ENCODE measurements around the gene MARK3.
"Not testable (repeated sequence)": the region's sequence is repeated elsewhere in the genome, so short reads cannot be mapped to it uniquely, and the experiment has no call there.

MARK3 gene

DNA sequence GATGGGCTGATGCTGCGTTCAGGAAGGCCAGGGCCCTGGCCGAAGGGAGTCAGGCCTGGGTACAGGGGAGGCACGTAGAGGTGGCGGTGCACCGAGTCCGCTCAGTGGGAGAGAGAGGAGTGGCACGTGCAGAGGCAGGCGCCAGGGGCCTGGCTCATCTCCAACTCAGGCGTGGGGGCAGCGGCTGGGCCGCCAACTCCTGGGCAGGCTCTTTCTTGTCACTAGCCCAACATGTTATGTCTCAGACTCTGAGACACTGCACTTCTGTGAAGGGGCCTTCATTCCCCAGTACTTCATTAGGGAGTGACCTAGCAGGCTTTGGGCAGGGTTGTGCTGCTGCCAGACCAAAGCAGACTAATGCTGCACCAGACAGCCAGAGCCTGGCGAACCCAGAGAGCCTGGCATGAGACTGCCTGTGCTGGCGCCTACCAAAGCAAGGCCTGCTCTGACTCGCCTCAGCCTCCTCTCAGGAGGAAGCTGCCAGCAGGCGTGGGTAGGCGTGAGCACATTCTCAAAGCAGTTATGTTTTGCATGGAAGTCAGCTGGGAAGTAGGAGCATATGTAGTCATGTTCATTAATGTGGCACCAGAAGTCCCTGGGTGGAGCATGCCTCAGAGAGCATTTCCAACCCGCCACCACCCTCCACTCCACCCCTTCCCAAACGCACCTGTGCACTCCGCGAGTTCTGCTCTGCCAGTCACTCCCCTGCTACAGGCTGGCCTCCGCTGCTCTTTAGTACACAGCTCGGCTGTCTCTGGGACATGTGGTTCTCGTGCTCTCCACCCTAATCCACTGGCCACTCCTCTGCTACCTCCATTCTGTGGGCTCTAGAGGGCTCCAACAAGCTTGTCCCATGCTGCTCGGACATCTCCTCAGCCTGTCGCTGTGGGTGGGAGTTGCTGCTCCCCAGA is 127.7 kb downstream of the MARK3 start:
- no peak for DNase-seq (ENCODE audit: low read depth in 2 of 2)

DNA sequence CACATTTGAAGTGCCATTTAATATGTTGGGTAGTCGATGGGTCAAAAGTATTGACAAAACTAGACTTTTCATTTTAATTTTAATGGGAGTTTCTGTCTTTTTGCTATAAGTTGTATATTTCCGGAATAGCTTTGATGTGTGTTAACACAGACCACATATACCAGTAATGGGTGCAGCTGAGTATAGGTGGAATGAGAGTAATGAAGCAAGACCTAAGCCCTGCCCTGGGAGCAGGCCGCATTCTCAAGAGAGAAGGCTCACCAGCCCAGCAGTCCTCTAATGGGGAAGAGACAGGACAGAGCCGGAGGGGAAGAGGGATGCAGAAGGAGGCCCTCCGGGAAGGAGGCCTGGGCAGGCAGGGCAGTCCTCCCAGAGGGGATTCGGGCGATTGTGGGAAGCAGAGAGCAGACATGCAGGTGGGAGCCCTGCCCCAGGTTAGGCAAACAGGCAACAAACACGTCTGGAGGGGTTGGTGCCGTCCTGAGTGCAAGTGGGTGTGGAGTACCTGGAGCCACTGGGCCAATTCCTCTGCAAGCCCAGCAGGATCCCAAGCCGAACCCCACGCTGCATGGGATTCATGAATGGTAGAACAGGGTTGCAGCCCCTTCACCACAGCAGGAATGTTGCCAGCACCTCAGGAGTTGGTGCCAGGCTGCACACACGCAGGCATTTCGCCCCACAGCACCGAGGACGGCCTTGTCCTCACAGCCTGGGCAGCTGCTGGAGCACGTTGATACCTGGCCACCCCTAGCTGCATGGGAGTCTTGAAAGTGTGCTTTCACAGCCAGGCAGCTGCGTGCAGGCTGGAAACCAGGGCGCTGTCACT is 129.6 kb downstream of the MARK3 start:
- DNase-seq (ENCODE audit: low read depth in 2 of 2), result no peak

DNA sequence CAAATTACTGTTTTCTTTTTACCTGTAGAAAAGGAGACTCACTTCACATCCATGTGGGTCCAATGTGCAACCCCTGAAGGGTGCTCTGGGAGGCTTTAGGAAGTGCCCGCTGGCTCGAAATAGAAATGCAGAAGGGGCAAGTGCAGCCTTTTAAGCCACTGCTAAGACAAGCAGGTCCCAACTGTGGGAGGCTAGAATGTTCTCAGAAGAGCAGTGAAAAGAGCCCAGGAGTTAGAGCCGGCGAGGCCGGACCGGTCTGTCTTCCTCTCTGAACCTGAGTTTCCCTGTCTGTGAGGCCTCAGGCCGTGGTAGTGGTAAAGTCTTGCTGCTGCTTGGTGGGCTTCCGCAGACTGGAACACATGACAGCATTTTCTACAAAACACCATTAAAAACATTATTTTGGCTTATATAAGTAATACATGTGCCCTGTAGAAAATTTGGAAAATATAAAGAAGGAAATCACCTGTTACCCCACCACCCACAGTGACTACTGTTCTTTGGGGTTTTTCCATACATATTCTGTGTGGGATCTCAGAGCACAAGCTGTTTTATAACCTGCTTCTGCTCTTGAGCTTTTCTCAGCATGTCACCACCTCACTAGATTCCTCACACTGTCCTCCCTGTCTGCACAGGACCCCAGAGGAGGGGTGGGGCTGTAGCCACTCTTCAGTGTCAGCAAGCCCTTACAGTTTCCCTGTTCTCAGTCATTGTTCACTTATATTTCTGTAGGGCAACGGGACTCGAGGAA is 131.4 kb downstream of the MARK3 start:
- no peak for DNase-seq (ENCODE audit: low read depth in 2 of 2)

DNA sequence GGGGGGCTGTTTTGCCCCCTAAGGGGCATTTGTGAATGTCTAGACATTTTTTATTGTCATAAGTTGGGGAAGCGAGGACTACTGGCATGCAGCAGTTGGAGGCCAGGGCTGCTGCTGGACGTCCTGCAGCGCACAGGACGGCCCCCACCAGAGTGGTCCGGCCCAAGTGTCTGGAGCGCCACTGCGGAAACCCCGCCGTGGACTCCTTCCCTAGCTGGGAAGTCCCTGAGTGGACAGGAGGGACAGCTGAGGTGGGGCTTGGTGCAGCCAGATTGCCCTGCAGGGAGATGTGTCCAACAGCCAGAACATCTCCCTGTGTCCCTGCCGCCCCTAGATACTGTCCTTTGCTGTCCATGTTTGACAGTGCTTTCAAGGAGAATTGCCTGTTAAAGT is 132.0 kb downstream of the MARK3 start:
- DNase-seq (ENCODE audit: low read depth in 2 of 2), result no peak

DNA sequence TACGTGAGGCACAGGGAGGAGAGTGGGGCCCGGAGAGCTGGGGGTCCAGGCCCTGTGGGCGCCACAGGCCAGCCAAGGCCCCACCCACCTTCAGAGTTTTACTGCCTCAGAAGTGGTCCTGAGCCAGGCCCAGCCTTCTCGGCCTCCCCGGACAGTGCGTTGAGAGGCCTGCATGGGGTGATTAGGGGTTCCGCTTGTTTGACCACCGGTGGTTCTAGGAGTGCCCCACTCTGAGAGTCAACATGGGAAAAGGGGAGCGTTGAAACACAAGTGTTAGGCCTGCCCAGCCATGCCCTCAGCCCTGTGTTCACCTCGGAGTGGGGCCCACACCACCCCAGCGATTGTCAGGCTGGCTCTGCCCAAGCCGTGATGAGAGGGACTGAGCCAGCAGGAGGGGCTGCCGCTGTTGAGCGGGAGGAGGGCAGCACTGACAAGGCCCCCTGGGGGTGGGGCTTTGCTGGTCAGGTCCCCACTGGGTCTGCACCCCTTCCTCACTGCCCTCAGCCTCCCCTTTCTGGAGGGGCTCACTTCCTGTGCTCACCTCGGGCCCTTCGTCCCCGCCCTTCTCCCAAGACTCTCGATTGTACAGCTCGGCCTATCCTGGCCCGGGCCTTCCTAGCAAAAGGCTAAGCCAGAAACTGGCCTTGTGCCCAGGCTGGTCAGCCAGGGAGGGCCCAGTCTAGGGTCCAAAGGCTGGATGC is 132.7 kb downstream of the MARK3 start:
- no peak for DNase-seq (ENCODE audit: low read depth in 2 of 2)

DNA sequence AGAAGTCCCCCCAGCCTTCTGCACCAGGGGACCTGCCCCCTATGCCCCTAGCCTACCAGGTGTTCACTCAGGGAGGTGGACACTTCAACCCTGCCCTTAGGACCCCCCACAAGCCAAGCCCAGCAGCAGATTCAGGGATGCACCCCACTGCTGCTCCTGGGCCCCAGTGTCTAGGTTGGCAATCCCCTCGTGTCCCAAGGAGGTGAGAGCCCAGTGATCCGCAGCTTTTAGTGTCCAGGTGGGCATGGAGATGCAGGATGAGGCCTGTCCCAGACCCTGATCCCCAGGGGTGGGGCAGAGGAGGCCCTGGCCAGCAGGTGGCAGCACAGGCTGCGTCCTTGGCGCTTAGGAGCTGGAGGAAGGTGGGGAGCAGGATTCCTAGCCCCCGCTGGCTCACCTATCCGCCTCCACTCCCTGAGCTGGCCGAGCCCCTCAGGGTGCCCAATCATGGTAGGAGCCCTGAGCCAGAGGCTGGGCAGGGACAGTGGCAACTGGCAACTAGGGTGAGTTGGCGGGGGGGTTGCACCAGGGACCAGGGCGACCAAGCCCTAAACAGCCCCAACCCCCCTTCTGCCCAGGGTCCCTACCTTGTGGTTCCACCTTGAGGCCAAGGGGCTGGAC is 133.3 kb downstream of the MARK3 start:
- DNase-seq (ENCODE audit: low read depth in 2 of 2), result peak in 1 of 2 experiments; percentile 58

DNA sequence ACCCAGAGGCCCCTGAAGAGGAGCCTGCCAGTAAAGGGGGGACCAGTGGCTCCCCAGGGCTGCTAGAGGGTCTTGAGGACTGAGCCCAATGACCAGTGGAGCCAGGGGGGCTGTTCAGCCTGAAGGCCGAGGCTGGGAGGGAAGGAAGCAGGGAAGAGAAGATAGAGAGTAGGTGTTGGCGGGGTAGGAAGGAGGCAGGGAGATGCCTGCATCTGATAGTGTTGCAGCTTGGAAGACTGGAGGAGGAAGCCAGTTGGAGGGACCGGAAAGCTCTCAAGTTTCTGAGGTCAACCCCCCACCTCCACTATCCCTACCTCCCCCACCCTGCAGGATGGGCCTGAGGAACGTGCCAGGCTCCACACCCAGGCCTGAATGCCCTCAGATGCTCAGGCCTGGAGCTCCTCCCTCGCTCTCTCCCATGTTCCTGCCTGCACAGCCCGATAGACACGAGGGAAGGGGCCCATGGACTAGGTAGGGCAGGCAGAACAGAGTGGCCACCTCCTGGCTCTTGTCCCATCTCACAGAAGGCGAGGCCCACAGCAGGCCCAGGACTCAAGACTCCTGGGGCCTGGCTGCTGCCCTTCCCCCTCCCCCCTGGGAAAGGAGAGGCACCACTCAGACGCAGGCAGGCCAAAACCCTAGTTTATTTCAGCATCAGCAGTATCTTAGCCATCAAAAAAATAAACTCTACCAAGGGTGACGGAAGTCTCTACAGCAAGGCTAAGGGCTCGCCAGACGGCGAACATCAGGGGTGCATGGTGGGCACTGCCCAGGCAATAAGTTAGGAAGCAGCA is 134.0 kb downstream of the MARK3 start:
- no peak for DNase-seq (ENCODE audit: low read depth in 2 of 2)

DNA sequence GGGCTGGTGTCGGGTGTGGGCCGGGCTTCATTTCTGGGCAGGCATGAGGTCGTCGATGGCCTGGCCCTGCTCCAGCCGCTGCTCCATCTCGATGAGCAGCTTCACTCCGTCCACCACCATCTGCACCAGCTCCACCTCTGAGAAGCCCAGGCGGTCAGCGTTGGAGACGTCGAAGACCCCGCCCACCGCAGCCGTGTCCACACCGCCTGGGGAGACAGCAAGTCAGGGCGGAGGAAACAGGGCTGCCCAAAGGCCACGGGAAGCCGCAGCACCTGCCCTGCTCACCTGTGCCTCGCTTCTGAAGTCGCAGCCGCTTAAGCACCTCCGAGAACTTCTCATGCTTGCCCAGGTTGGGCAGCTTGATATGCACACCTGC is 134.6 kb downstream of the MARK3 start:
- no peak for DNase-seq (ENCODE audit: low read depth in 2 of 2)

DNA sequence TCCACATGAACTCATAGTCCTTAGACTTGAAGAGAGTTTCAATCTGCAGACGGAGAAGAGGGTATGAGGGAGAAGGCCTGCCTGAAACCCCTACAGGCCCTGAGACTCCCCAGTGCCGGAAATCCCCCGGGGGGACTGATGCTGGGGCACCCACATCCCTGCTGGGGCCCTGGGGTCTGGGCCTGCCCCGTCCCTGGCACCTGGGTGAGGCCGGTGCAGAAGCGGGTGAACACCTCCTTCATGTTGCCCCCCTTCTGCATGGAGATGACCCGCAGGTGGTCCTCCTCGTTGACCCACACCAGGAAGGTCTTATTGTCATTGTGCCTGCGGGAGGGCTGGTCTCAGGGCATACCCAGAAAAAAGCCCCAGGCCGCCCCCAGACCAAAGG is 135.0 kb downstream of the MARK3 start:
- no peak for DNase-seq (ENCODE audit: low read depth in 2 of 2)

DNA sequence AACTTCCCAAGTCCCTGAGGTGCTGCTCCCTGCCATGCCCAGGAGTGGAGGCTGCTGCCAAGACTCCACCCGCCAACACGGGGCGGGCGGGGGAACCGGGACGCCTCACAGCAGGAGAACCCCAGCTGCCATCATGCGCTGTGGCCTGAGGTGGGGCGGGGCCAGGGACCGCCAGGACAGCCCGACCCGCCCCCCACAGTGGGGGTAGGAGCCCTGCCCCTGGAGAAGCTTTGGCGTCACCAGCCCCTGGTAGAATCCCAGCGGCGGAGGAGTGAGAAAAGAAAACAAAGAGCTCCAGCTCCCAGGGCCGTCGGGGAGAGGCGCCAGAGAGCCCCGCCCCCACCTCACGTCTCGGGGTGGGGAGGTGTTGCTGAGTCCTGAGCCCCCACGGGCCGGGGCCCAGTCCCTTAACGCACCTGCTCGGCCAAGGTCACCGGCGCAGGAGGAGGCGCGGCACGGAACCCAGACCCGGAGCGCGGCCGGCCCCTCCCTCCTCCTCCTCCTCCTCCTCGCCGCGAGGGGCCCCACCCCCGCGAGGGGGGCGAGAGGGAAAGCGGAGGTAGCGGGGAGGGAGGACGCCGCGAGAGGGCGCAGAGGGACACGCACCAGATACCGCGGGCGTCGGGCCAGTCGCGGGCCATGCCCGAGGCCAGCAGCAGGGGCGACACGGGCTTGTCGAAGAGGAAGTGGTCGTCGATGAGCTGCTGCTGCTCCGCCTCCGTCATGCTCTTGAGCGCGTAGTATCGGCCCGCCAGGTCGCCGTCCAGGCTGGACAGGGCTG is 135.6 kb downstream of the MARK3 start:
- DNase-seq (ENCODE audit: low read depth in 2 of 2), result peak in 1 of 2 experiments; percentile 41

DNA sequence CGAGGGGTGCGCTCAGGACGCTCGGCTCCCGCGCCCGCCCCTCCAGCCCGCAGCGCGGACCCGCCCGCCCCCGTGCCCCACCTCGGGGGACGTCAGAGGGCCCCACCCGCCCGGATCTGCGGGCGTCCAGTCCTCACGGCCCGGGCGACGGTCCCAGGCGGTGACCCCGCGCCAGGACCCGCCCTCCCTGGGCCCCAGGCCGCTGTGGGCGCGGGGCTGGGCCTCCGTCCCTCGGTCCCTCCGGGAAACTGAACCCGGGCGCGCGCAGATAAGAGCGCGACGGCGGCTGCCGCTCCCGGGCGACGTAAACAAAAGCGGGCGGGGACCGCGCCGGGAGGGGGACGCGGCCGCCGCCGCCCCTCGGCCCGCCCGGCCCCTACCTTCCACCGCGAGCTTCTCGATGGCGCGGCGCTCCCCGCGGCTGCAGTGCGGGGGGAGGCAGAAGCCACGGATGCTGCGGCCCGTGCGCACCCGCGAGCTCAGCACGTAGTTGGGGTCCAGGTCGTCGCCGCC is 136.3 kb downstream of the MARK3 start:
- DNase-seq (ENCODE audit: low read depth in 2 of 2), result no peak

DNA sequence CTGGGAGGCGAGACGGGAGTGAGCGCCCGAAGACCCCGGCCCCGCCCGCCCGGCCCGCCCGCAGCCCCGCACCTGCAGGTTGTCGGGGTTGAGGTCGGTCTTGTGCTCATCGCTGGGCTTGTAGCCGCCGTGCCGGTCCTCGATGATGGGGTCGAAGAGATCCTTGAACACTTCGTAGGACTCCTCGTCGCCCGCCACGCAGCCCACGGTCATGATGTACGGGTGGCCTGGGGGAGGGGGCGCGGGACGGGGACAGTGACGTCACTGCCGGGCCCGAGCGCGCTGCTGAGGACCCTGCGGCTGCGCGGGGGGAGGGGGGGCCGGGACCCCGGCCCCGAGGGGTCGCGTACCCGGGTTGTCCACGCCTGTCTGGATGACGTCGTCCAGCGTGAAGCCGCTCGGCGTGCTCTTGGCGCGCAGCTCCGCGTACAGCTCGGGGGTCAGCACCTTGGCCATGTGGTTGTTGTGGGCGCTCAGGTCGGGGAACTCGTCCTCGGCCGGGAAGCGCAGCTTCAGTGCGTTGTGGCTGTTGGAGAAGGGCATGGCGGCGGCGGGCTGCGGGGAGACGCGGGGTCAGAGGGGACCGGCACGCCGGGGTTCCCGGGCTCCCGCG is 136.8 kb downstream of the MARK3 start:
- no peak for DNase-seq (ENCODE audit: low read depth in 2 of 2)

DNA sequence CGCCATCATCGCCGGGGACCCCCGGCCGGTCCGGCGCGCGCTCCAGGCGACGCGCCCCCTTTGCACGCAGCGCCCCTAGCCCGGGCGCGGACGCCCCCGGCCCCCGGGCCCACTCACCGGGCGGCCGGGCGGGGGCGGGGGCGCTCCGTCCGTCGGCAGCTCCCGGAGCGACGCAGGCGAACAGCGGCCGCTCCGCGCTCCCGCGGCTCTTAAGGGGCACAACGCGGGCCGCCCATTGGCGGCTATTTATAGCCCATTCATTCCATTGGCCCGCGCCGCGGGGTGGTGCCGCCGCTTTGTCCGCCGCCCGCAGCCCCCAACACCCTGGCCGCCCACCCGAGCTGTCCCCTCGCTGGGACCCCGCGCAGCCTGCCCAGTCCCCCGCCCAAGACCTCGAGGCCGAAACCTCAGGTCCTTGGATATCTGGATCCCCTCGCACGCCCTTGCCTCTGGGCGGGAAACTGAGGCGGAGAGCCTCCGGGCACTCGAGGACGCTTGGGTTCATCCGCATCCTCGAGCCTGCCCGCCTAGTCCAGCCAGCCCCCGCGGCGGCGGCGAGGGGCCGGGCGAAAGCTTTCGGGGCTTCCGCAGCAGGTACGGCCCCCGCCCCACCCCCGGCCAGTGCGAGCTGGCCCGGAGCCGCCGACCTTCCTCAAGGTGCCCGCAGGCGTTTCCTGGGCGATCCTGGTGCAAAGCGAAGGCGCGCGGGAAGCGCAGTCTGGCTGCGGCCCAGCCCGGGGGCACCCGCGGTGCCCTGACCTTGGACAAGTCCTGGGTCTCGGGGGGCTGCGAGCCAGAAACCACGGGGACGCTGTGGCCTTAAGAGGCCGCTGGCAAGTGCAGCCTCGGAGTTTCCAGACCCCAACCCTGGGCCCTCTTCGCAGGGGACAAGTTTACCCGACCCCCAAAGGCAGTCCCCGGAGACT is 137.7 kb downstream of the MARK3 start, which contains the start of gene CKB:
Gene CKB, minus strand, starts transcription at position 182 of the 926 bp plus-strand sequence. CDS start 337 bp downstream, outside the sequence.
- no peak for DNase-seq (ENCODE audit: low read depth in 2 of 2)

DNA sequence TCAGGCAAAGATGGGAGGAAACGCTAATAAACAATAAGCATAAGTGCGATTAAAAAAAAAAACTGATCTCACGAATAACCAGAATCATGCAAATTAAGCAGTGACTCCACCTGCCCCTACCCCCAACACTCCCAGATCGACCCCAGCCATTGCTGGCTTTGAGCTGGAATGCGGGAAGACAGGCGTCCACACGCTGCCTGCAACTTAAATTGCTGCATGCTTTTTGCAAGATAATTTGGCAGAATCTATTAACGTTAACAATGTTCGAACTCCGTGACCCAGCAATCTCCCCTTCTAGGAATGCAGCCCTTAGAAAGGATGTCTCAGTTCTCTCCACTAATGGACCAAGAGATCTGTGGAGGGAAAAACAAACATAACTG is 138.3 kb downstream of the MARK3 start:
- DNase-seq (ENCODE audit: low read depth in 2 of 2), result no peak

DNA sequence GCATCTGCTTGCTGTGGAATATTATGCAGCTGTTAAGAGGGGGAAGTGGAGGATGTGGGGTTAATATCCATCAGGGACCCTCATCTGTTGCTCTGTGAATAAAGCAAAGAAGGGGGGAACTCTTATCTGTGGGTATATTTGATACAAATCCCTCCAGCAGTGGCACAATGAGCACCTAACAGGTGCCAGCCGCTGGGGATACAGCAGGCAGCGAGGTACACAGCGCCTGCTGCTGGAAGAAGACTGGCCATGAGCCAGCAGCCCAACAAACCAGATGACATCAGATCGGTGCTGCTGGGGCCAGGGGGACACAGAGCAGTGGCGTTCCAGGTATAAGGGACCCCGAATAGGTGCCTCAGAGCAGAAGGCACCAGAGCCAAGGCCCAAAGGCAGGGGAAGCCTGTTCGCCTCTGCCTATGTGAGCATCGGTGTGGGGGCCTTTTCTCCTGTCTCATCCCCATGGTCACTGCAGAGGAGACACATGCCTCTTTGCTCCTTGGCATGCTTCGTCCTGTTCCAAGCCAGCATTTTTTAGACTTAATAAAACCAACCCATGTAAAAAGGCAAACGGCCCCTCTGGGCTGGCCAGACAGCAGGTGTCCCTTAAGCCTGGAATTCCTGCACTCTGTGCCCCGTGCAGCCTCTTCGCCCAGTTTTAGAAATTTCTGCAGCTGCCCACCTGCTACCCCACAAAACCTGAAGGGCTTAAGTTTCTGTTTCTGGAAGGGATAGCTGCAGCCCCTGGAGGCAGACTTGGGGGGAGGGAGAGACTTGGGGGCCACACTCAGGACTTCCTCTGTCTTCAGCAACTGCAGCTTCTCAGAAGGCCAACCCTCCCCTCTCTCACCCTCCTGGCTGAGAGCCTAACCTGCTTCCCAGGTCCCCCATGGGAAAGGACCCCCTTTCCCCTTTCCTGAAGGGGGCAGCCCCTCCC is 139.1 kb downstream of the MARK3 start:
- no peak for DNase-seq (ENCODE audit: low read depth in 2 of 2)

DNA sequence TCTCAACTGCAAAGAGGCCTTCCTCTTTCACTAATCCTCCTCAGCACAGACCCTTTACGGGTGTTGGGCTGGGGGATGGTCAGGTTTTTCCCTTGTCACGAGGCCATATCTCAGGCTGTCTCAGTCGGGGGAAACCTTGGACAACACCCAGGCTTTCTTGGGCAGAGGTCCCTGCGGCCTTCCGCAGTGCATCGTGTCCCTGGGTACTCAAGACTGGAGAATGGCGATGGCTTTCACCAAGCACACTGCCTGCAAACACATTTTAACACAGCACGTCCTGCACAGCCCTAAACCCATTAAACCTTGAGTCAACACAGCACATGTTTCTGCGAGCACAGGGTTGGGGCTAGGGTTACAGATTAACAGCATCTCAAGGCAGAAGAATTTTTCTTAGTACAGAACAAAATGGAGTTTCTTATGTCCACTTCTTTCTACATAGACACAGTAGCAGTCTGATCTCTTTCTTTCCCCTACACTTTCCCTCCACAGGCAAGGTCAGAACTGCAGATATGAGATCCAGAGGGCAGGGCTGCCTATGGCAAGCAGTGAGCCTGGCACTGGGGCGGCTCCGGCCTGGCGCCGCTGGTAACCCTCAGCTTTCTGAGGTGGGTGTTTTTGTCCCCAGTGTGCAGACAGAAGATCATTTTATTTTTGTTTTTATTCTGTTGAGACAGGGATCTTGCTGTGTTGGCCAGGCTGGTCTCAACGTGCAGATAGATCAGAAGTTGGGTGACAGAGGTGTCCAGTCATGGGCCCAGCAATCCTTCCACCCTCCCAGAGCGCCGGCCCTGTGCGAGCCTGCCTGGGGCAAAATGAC is 140.4 kb downstream of the MARK3 start:
- not testable (repeated sequence) for DNase-seq (ENCODE audit: low read depth in 2 of 2)
